Measurements from ENCODE around the gene SV2B.

Gene SV2B

DNA sequence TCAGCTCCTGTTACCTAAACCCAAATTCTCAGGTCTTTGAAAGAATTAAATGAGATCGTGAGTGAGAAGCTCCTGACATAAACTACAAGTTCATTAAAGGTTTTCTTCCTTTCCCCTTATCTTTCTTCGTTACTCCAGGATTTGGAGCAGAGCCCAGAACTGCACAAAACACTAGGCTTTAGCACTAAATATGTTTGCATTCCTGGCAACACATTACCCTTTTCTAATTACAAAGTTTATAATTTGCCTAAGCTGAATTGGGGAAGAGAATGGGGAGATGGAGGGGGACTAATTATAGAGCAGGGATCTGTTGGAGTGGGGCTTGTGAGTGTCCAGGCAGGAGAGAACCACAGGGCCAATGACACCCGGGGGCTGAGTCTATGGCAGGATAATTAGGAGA, 109.7 kb downstream of the SV2B start:
- WGBS, 2 experiments (ENCODE audit: insufficient coverage in 2 of 2) = 93 to 95% methylated on average over 2 of the region's 3 CpGs

DNA sequence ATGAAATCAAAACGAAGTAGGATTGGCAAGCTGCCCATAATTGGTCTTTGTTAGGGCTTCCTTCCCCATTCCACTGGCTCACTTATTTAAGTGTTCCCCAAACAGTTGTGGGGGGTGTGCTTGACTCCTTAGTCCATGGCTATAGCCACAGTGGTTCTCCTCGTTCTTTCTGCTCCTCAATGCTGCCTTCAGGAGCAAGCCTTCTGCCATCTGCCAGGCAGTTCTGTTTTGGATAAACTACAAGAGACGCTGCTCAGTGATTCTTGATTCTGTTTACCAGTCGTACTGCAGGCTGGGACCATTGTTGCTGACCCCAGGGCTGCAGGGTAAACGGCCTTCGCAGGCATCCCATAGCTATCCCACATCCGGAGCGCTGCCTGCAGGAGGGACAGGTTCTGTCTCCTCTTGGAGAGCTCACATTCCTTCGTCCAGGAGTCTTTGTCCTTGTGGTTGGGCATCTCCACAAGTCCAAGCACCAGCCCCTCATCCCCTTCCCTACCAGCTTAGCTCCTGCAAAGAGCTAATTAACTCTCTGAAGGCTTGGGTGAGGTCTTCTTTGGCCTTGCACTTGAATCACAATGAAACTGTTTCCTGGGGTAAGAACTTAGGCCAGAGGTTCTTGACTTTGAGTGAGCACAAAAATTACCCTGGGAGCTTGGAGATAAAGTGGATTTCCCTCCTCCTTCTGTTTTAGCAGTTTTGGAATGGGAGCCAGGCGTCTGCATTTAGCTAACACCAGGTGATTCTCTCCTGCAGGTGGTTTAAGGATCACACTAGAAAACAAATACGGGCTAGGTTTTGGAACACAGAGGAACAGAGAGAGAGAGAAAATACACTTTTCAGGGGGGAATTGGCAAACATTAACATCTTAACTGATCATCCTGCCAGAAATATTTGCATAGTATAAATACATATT, 114.9 kb downstream of the SV2B start:
- 71 to 76% methylated on average over 8 to 9 of the region's 11 CpGs for WGBS, 2 experiments (ENCODE audit: insufficient coverage in 2 of 2)
- H3K4me1 ChIP-seq (ENCODE audit: control insufficient read depth, insufficient read depth, low read length, poor library complexity, severe bottlenecking) = no peaks in the 10 kb centered on the region

More for the DNA sequence above, 109.7 kb downstream of the SV2B start:
- H3K9me3 ChIP-seq (ENCODE audit: control insufficient read depth, low read length) = no peaks in the 10 kb centered on the region
- no peaks in the 10 kb centered on the region for H3K4me1 ChIP-seq (ENCODE audit: control insufficient read depth, insufficient read depth, low read length, poor library complexity, severe bottlenecking)
- no peaks in the 10 kb centered on the region for H3K36me3 ChIP-seq (ENCODE audit: control insufficient read depth, insufficient read depth, low read length)
- H3K27ac ChIP-seq (ENCODE audit: low read depth, low read length, severe bottlenecking) = no peak overlapping the region
- no peak overlapping the region for H3K4me3 ChIP-seq (ENCODE audit: extremely low read depth, insufficient read depth, low read length, poor library complexity, severe bottlenecking)

DNA sequence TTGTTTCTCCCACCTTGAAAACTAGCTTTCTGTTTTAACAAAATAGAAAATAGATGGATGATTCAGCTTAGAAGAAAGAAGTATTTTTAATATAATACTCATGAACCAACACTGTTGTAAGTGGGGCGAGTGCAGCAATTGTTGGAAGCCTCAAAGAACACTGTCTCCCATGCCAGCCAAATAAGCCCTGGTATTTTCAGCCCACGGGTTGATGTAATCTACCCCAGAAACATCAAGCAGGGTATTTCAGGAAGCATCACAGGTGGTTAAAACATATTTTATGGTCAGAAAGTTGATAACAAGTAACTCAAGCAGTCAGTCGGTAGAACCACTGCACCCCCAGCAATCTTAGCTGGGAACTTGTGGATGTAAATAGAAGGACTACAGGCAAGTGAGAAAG, 115.9 kb downstream of the SV2B start:
- Histone ChIP-seq H3K4me3 (ENCODE audit: extremely low read depth, insufficient read depth, low read length, poor library complexity, severe bottlenecking) (no peak overlapping the region), H3K27ac (ENCODE audit: low read depth, low read length, severe bottlenecking) (no peak overlapping the region), H3K9me3 (ENCODE audit: control insufficient read depth, low read length) (no peaks in the 10 kb centered on the region), H3K4me1 (ENCODE audit: control insufficient read depth, insufficient read depth, low read length, poor library complexity, severe bottlenecking) (no peaks in the 10 kb centered on the region), H3K36me3 (ENCODE audit: control insufficient read depth, insufficient read depth, low read length) (no peaks in the 10 kb centered on the region)
- 81 to 95% methylated on average over 3 of the region's 3 CpGs for WGBS, 2 experiments (ENCODE audit: insufficient coverage in 2 of 2)

More for the DNA sequence above, 114.9 kb downstream of the SV2B start:
- H3K9me3 ChIP-seq (ENCODE audit: control insufficient read depth, low read length) = no peaks in the 10 kb centered on the region
- no peaks in the 10 kb centered on the region for H3K36me3 ChIP-seq (ENCODE audit: control insufficient read depth, insufficient read depth, low read length)
- H3K27ac ChIP-seq (ENCODE audit: low read depth, low read length, severe bottlenecking) = no peak overlapping the region
- H3K4me3 ChIP-seq (ENCODE audit: extremely low read depth, insufficient read depth, low read length, poor library complexity, severe bottlenecking) = no peak overlapping the region

DNA sequence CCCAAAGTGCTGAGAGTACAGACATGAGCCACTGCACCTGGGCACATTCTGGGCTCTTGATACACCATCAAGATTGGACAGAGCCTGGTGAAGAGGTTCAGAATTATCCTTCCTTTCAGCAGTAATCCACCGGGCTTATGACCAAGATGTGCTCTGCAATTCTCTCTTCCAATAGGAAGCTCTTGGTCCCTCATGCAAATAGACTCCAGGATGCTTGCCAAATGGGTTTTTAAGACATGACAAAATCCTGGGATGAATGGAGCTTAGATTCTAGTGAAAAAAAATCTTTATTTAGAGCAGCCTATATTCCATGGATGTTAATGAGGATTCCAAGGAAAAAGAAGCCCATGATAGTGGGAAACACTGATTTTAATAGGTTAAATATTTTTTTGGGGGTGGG, 119.1 kb downstream of the SV2B start:
- no peak overlapping the region for H3K27ac ChIP-seq (ENCODE audit: low read depth, low read length, severe bottlenecking)
- WGBS, 2 experiments (ENCODE audit: insufficient coverage in 2 of 2) = 60 to 67% methylated on average over 1 of the region's 1 CpG
- no peak overlapping the region for H3K4me3 ChIP-seq (ENCODE audit: extremely low read depth, insufficient read depth, low read length, poor library complexity, severe bottlenecking)
- no peaks in the 10 kb centered on the region for H3K9me3 ChIP-seq (ENCODE audit: control insufficient read depth, low read length)
- H3K36me3 ChIP-seq (ENCODE audit: control insufficient read depth, insufficient read depth, low read length) = no peaks in the 10 kb centered on the region
- no peaks in the 10 kb centered on the region for H3K4me1 ChIP-seq (ENCODE audit: control insufficient read depth, insufficient read depth, low read length, poor library complexity, severe bottlenecking)

DNA sequence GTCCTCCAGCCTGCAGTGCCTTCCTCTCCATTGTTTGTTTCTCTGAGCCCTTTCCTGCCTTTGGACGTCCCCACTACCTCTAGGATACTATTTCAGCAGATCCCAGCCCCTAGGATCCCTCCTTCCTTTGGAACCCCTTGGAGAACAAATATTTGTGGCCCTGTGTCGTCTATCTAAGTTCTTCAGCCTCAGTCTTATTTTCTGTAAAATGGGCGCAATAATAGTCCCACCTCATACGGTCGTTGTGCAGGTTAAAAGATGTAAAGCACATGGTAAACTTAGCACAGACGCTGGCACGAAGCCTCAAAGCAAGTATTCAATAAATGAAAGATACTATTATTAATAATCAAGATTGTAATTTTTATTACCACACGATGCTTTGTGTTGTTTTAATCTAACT, 122.0 kb downstream of the SV2B start:
- Histone ChIP-seq H3K36me3 (ENCODE audit: control insufficient read depth, insufficient read depth, low read length) (no peaks in the 10 kb centered on the region), H3K27ac (ENCODE audit: low read depth, low read length, severe bottlenecking) (no peak overlapping the region), H3K4me1 (ENCODE audit: control insufficient read depth, insufficient read depth, low read length, poor library complexity, severe bottlenecking) (no peaks in the 10 kb centered on the region), H3K4me3 (ENCODE audit: extremely low read depth, insufficient read depth, low read length, poor library complexity, severe bottlenecking) (no peak overlapping the region), H3K9me3 (ENCODE audit: control insufficient read depth, low read length) (no peaks in the 10 kb centered on the region)
- 64 to 85% methylated on average over 3 to 5 of the region's 8 CpGs for WGBS, 2 experiments (ENCODE audit: insufficient coverage in 2 of 2)

DNA sequence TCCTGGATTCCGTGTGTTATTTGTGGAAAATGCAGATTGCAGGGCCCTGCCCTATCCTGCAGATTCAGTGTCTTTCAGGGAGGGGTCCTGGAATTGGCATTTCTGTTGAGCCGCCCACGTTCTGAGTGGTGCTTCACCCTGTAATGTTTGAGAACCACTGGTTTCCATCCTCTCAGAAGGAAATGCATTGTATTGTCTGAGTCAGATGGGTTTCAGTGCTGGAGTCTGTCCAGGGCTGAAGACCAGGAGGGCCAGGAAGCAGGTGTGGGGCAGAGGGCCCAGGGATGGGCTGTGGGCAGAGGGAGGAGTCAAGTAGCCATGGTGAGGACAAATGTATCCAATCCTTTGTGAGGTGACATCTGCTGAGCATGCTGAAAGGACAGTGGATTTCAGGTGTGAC, 123.8 kb downstream of the SV2B start:
- H3K4me1 ChIP-seq (ENCODE audit: control insufficient read depth, insufficient read depth, low read length, poor library complexity, severe bottlenecking) = no peaks in the 10 kb centered on the region
- 84 to 85% methylated on average over 2 to 3 of the region's 3 CpGs for WGBS, 2 experiments (ENCODE audit: insufficient coverage in 2 of 2)
- H3K9me3 ChIP-seq (ENCODE audit: control insufficient read depth, low read length) = no peaks in the 10 kb centered on the region
- H3K27ac ChIP-seq (ENCODE audit: low read depth, low read length, severe bottlenecking) = no peak overlapping the region
- H3K36me3 ChIP-seq (ENCODE audit: control insufficient read depth, insufficient read depth, low read length) = no peaks in the 10 kb centered on the region
- no peak overlapping the region for H3K4me3 ChIP-seq (ENCODE audit: extremely low read depth, insufficient read depth, low read length, poor library complexity, severe bottlenecking)

DNA sequence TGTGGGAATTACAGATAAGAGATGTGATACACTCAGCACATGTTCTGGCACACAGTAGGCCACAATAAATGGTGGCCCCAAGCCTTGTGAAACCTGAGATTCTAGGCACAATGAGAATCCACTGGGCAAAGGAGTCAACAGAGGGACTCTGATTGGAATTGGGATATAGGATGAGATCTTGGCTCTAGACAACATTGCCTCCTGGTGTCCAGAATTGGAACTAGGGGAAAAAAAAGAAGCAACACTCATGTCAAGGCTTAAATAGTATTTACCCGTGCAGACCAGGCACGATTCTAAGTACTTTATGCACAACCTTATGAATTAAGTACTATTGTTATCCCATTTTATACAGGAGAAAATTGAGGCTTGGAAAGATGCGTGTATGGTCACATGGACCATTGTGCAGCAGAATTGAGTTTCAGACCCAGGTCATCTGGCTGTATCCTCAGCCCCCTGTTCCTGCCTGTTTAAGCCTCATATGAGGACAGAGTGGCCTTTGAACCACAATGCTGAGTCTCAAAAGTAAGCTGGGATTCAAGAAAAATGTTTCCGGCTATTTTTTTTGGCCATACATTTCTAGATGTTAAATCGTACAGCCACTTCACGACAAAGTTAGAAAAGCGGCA, 124.8 kb downstream of the SV2B start:
- Histone ChIP-seq H3K36me3 (ENCODE audit: control insufficient read depth, insufficient read depth, low read length) (no peaks in the 10 kb centered on the region), H3K4me3 (ENCODE audit: extremely low read depth, insufficient read depth, low read length, poor library complexity, severe bottlenecking) (no peak overlapping the region), H3K27ac (ENCODE audit: low read depth, low read length, severe bottlenecking) (no peak overlapping the region), H3K9me3 (ENCODE audit: control insufficient read depth, low read length) (no peaks in the 10 kb centered on the region), H3K4me1 (ENCODE audit: control insufficient read depth, insufficient read depth, low read length, poor library complexity, severe bottlenecking) (no peaks in the 10 kb centered on the region)
- WGBS, 2 experiments (ENCODE audit: insufficient coverage in 2 of 2) = 81 to 93% methylated on average over 5 of the region's 7 CpGs

DNA sequence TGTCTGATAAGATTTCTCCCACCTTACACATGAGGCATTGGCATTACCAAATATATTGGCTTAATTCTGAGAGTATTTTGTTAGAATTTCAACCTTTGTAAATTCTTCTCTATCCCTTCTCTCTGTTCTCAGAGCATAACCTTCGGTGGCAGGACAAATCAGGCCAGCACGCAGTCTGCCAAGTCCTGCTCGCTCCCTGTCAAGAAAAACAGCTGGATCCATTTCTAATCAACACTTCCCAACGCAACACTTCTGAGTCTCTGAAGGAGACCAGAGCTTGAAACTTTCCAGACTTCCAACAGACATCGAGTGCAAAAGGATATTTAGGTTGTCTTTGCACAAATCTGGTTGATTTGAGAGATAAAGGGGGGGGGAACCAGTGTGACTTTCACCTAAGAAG, 125.7 kb downstream of the SV2B start:
- H3K27ac ChIP-seq (ENCODE audit: low read depth, low read length, severe bottlenecking) = no peak overlapping the region
- H3K4me3 ChIP-seq (ENCODE audit: extremely low read depth, insufficient read depth, low read length, poor library complexity, severe bottlenecking) = no peak overlapping the region
- 89 to 97% methylated on average over 3 to 4 of the region's 5 CpGs for WGBS, 2 experiments (ENCODE audit: insufficient coverage in 2 of 2)
- H3K36me3 ChIP-seq (ENCODE audit: control insufficient read depth, insufficient read depth, low read length) = no peaks in the 10 kb centered on the region
- H3K4me1 ChIP-seq (ENCODE audit: control insufficient read depth, insufficient read depth, low read length, poor library complexity, severe bottlenecking) = no peaks in the 10 kb centered on the region
- H3K9me3 ChIP-seq (ENCODE audit: control insufficient read depth, low read length) = no peaks in the 10 kb centered on the region

DNA sequence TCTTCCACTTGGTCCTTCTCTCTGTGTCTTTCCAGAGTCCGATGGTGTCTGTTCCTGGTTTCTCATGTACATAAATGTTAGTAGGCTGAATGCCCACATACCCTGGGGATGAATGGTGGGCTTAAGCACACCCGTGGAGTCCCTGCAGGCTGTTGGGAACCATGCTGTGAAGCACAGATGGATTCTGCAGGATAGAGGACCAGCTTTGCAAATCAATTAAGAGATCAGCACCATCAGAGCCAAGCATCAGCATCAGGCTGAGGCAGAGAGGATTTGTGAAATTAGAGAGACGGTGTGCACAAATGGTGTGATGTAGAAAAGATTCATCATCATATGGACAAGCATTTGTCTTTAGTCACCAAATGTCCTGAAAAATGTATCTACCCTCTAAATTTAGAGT, 127.1 kb downstream of the SV2B start:
- H3K36me3 ChIP-seq (ENCODE audit: control insufficient read depth, insufficient read depth, low read length) = no peaks in the 10 kb centered on the region
- H3K4me1 ChIP-seq (ENCODE audit: control insufficient read depth, insufficient read depth, low read length, poor library complexity, severe bottlenecking) = no peaks in the 10 kb centered on the region
- H3K9me3 ChIP-seq (ENCODE audit: control insufficient read depth, low read length) = no peaks in the 10 kb centered on the region
- H3K4me3 ChIP-seq (ENCODE audit: extremely low read depth, insufficient read depth, low read length, poor library complexity, severe bottlenecking) = no peak overlapping the region
- no peak overlapping the region for H3K27ac ChIP-seq (ENCODE audit: low read depth, low read length, severe bottlenecking)
- WGBS, 2 experiments (ENCODE audit: insufficient coverage in 2 of 2) = 44 to 67% methylated on average over 1 to 2 of the region's 3 CpGs

DNA sequence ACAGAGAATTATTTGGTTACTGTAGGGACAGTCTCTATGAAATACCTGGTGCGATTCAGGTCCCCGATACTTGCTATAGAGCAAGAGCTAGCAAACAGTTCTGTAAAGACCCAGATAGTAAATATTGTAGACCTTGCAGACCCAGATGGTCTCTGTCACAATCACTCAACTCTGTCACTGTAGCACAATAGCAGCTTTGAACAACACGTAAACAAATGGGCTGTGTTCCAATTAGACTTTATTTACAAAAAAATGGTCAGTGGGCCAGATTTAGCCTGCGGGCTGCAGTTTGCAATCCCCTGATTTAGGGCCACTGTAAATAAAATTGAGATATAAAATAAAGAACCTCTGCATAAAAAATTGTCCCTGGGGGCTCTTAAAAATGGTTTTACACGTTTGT, 127.7 kb downstream of the SV2B start:
- Histone ChIP-seq H3K4me1 (ENCODE audit: control insufficient read depth, insufficient read depth, low read length, poor library complexity, severe bottlenecking) (no peaks in the 10 kb centered on the region), H3K27ac (ENCODE audit: low read depth, low read length, severe bottlenecking) (no peak overlapping the region), H3K36me3 (ENCODE audit: control insufficient read depth, insufficient read depth, low read length) (no peaks in the 10 kb centered on the region), H3K4me3 (ENCODE audit: extremely low read depth, insufficient read depth, low read length, poor library complexity, severe bottlenecking) (no peak overlapping the region), H3K9me3 (ENCODE audit: control insufficient read depth, low read length) (no peaks in the 10 kb centered on the region)
- 78 to 92% methylated on average over 2 to 4 of the region's 5 CpGs for WGBS, 2 experiments (ENCODE audit: insufficient coverage in 2 of 2)

DNA sequence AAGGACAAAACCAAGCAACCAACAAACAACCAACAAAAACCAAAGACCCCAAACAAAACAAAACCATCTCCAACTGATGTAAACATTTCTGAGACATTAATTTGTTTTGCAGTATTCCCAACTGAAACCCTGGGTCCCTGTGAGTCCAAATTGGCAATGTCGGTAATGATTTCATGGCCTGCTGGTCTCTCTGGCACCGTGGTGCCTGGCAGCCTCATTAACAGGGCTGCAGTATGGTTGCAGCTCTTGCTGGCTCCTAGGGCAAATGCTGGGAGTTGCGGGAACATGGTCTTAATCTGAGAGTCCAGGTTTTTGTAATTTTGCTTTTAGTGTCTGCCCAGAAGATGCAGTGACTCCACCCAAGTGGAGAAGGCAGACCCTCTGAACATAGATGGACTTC, 128.3 kb downstream of the SV2B start:
- 86 to 89% methylated on average over 2 to 3 of the region's 3 CpGs for WGBS, 2 experiments (ENCODE audit: insufficient coverage in 2 of 2)
- Histone ChIP-seq H3K36me3 (ENCODE audit: control insufficient read depth, insufficient read depth, low read length) (no peaks in the 10 kb centered on the region), H3K9me3 (ENCODE audit: control insufficient read depth, low read length) (no peaks in the 10 kb centered on the region), H3K4me1 (ENCODE audit: control insufficient read depth, insufficient read depth, low read length, poor library complexity, severe bottlenecking) (no peaks in the 10 kb centered on the region), H3K4me3 (ENCODE audit: extremely low read depth, insufficient read depth, low read length, poor library complexity, severe bottlenecking) (no peak overlapping the region), H3K27ac (ENCODE audit: low read depth, low read length, severe bottlenecking) (no peak overlapping the region)
